HL-60 (cell line): Measurements from ENCODE around the gene GALNT14.

Source experiments
- DNase-seq, 2 experiments: peaks; one replicate each; pipeline ENCODE4 v3.0.0-alpha.2; 2010 to 2020; ENCODE audit warnings: low read depth in 1 of 2, low spot score in 1 of 2
- H3K27ac ChIP-seq: fragments of 250-450 bp; sonication (Bioruptor Pico); replicated peaks from 2 replicates; pipeline ENCODE4 v1.5.1; 2020; ENCODE audit warnings: mild to moderate bottlenecking, moderate library complexity
- H3K27me3 ChIP-seq: fragments of 250-450 bp; sonication (Bioruptor Pico); 2 replicates; pipeline ENCODE4 v1.5.1; 2021; ENCODE audit warnings: mild to moderate bottlenecking, moderate library complexity; ENCODE audit not compliant: insufficient read depth, poor library complexity, severe bottlenecking
- H3K4me3 ChIP-seq: replicated peaks from 2 replicates; pipeline ENCODE4 v1.5.1; 2011; ENCODE audit warnings: mild to moderate bottlenecking, control low read depth, low read length; ENCODE audit not compliant: insufficient read depth
- GABPA ChIP-seq: IDR thresholded peaks from 2 replicates; pipeline ENCODE4 v1.6.1; 2012; ENCODE audit warnings: low read depth
- POLR2AphosphoS5 ChIP-seq: IDR thresholded peaks from 2 replicates; pipeline ENCODE4 v1.6.1; 2012; ENCODE audit warnings: low read depth
- SPI1 ChIP-seq: IDR thresholded peaks from 2 replicates; pipeline ENCODE4 v1.6.1; 2012; ENCODE audit warnings: low read depth, mild to moderate bottlenecking, borderline replicate concordance
- TF ChIP-seq, protein P1 (sequence below): IDR thresholded peaks from 2 replicates; pipeline ENCODE4 v1.6.1; 2012; ENCODE audit warnings: low read depth; ENCODE audit not compliant: insufficient replicate concordance
- TF ChIP-seq, protein P2 (sequence below): IDR thresholded peaks from one replicate; pipeline ENCODE4 v1.5.1; 2011; ENCODE audit warnings: low read length, control low read depth, inconsistent platforms; ENCODE audit not compliant: insufficient read depth

The GALNT14 gene

DNA sequence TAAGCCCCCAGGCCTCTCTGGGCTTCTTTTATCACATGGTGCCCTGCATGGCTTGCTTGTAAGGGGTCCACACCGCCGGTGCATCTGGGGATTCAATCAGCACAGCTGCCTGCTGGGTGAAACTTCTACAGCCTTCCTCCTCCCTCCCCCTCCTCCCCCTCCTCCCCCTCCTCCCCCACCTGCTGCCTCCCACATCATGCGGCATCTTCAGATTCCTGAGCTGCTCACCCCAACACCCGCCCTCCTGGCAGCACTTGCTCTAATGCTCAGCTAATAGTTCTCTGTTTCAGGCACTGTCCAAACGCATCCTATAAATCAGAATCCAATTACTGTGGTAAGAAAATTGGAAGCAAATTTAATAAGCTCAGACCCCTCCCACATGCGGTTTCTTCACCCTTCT lies 150.7 kb downstream of the GALNT14 start:
- H3K27me3 ChIP-seq = no peaks in the 10 kb centered on the region
- no peak for DNase-seq
- no peak overlapping the region for H3K4me3 ChIP-seq
- TF ChIP-seq POLR2AphosphoS5 = no peak
- TF ChIP-seq, protein P1, sequence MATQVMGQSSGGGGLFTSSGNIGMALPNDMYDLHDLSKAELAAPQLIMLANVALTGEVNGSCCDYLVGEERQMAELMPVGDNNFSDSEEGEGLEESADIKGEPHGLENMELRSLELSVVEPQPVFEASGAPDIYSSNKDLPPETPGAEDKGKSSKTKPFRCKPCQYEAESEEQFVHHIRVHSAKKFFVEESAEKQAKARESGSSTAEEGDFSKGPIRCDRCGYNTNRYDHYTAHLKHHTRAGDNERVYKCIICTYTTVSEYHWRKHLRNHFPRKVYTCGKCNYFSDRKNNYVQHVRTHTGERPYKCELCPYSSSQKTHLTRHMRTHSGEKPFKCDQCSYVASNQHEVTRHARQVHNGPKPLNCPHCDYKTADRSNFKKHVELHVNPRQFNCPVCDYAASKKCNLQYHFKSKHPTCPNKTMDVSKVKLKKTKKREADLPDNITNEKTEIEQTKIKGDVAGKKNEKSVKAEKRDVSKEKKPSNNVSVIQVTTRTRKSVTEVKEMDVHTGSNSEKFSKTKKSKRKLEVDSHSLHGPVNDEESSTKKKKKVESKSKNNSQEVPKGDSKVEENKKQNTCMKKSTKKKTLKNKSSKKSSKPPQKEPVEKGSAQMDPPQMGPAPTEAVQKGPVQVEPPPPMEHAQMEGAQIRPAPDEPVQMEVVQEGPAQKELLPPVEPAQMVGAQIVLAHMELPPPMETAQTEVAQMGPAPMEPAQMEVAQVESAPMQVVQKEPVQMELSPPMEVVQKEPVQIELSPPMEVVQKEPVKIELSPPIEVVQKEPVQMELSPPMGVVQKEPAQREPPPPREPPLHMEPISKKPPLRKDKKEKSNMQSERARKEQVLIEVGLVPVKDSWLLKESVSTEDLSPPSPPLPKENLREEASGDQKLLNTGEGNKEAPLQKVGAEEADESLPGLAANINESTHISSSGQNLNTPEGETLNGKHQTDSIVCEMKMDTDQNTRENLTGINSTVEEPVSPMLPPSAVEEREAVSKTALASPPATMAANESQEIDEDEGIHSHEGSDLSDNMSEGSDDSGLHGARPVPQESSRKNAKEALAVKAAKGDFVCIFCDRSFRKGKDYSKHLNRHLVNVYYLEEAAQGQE = no peak
- no peak for TF ChIP-seq GABPA
- TF ChIP-seq, protein P2, sequence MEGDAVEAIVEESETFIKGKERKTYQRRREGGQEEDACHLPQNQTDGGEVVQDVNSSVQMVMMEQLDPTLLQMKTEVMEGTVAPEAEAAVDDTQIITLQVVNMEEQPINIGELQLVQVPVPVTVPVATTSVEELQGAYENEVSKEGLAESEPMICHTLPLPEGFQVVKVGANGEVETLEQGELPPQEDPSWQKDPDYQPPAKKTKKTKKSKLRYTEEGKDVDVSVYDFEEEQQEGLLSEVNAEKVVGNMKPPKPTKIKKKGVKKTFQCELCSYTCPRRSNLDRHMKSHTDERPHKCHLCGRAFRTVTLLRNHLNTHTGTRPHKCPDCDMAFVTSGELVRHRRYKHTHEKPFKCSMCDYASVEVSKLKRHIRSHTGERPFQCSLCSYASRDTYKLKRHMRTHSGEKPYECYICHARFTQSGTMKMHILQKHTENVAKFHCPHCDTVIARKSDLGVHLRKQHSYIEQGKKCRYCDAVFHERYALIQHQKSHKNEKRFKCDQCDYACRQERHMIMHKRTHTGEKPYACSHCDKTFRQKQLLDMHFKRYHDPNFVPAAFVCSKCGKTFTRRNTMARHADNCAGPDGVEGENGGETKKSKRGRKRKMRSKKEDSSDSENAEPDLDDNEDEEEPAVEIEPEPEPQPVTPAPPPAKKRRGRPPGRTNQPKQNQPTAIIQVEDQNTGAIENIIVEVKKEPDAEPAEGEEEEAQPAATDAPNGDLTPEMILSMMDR = no peak
- TF ChIP-seq SPI1 = no peak
- H3K27ac ChIP-seq = no peak overlapping the region

DNA sequence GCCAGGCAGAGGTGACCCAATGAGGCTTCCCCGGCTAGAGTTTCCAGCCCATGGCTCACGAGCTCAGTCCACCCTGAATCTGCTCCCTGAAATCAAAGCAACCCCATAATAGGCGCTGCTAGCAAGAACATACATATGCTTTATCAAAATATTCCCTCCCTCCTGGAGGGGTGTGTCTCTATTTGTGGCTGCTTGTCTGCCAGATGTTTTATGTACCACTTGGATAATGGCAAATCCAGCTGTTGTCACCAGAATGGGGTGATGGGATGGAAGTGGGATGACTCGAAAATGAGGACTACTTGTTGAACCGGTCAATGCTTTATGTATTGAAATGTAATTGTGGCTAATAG lies 152.0 kb downstream of the GALNT14 start:
- Histone ChIP-seq H3K27ac (no peak overlapping the region), H3K27me3 (no peaks in the 10 kb centered on the region), H3K4me3 (no peak overlapping the region)
- DNase-seq = no peak
- TF ChIP-seq GABPA (no peak), POLR2AphosphoS5 (no peak), SPI1 (no peak)
- TF ChIP-seq, protein P1 = no peak
- TF ChIP-seq, protein P2 = no peak

DNA sequence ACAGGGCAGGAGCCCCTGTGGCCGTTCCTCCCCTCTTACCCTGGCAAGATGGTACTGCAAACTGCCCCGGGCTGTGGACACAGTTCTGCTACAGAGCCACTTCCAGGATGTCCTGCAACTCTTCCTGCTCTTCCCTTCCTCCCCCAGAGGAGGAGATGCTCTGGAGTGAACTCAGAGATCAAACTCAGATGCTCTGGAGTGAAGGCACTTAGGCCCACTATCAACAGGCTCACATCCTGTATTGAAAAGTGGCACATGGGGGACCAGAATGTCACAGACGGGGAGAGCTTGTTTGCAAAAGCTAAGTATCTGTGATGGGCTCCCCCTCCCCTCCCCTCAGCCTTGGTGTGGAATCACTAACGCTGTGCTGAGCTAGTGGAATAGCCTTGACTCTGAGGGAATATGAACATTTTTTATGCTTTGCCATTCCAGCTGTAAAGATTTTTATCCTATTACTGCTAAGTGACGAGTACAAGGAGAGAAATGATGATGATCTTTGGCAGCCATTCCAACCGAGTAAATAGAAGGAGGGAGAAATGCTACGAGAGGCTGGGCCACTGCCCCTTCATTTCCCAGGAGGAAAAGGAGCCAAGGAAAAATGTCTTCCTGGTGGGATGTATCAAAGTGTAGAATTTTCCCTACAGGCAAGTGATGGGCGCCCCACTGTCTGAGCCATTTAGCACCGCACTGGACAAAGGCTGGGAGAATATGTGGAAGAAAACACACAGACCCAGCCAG lies 152.6 kb downstream of the GALNT14 start:
- Histone ChIP-seq H3K4me3 (no peak overlapping the region), H3K27ac (no peak overlapping the region), H3K27me3 (no peaks in the 10 kb centered on the region)
- no peak for DNase-seq
- TF ChIP-seq, protein P1 = no peak
- TF ChIP-seq, protein P2 = no peak
- TF ChIP-seq POLR2AphosphoS5 (no peak), GABPA (no peak), SPI1 (no peak)
